Retinal pigment epithelial cell (primary cell): ENCODE data around the gene SYNRG.

Experiments
- DNase-seq: peaks from one replicate; pipeline ENCODE4 v3.0.0-alpha.2; 2010; ENCODE audit warnings: low read depth
- H3K4me3 ChIP-seq: 2 replicates; pipeline ENCODE4 v1.5.1; 2011; ENCODE audit warnings: mild to moderate bottlenecking, low read length, control low read depth, moderate library complexity
- TF ChIP-seq, protein P1 (sequence below): conservative IDR thresholded peaks from 2 replicates; pipeline ENCODE4 v1.5.1; 2011; ENCODE audit warnings: low read depth, low read length, control low read depth, inconsistent platforms

The SYNRG gene

DNA sequence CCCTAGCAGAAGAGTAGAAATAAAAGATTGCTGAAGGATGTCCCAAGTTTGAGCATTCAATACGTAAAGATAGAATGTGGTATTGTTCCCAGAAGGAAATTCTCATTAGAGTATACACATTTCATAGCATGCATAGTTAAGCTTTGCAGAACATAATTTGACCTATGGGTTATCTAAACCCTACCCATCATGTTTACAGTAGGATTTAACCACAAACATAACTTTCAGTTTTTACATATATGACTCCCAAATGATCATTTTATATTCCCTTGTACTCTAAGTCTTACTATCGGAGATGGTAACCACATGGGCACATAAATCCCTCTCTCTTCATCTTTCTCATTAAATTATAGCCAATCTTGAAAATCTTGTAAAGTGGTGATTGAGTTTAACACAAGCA is 50.9 kb downstream of the SYNRG start:
- no peak for DNase-seq
- TF ChIP-seq, protein P1, sequence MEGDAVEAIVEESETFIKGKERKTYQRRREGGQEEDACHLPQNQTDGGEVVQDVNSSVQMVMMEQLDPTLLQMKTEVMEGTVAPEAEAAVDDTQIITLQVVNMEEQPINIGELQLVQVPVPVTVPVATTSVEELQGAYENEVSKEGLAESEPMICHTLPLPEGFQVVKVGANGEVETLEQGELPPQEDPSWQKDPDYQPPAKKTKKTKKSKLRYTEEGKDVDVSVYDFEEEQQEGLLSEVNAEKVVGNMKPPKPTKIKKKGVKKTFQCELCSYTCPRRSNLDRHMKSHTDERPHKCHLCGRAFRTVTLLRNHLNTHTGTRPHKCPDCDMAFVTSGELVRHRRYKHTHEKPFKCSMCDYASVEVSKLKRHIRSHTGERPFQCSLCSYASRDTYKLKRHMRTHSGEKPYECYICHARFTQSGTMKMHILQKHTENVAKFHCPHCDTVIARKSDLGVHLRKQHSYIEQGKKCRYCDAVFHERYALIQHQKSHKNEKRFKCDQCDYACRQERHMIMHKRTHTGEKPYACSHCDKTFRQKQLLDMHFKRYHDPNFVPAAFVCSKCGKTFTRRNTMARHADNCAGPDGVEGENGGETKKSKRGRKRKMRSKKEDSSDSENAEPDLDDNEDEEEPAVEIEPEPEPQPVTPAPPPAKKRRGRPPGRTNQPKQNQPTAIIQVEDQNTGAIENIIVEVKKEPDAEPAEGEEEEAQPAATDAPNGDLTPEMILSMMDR, result no peak
- no peak overlapping the region for H3K4me3 ChIP-seq

DNA sequence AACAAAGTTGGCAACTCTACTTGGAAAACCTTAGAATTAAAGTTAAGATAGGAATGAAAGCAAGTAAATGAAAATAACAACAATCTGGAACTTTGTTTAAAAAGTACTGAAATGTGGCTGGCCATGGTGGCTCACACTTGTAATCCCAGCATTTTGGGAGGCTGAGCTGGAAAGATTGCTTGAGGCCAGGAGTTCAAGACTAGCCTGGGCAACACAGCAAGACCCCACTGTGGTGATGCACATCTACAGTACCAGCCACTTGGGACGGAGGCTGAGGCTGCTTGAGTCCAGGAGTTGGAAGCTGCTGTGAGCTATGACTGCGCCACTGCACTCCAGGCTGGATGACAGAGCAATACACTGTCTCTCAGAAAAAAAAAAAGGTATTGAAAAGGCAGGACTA is 51.7 kb downstream of the SYNRG start:
- no peak overlapping the region for H3K4me3 ChIP-seq
- no peak for DNase-seq
- TF ChIP-seq, protein P1, result no peak

DNA sequence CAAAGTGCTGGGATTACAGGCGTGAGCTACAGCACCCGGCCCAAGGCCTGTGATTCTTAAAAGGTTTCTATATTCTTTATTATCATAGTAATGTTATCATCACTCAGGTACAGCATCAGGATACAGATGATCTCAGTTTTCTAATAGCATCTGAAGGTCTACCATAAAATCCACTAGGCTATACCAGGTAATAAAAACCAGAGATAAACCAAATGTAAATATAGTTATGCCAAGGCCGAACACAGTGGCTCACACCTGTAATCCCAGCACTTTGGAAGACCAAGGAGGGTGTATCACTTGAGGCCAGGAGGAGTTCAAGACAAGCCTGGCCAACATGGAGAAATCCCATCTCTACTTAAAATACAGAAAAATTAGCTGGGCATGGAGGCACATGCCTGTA is 53.8 kb downstream of the SYNRG start:
- no peak for DNase-seq
- no peak overlapping the region for H3K4me3 ChIP-seq
- TF ChIP-seq, protein P1, result no peak

DNA sequence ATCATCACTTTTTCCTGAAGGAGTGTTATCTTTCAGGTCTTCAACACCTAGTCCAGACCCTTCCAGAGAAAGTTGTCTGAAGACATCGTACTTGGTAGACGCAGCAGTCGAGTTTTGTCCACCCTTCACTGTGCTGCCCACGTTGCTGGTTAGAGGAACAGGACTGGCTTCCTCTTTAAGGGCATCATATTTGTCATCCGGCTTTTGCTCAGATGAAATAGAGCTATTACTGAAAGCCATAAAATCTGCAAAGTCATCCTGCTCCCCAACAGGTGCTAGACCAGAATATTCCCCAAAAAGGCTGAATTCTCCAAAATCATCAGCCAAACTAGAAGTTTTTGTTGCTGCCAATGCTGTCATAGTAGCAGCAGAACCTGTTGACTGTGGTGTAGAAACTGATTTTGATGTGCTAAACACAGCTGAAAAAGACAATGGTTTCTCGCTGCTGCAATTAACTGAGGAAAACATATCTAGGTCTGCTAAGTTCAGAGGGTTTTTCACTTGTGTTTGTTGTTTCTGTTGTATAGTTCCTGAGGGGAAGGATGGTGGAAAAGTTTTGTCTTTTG is 55.7 kb downstream of the SYNRG start:
- H3K4me3 ChIP-seq, result no peak overlapping the region
- no peak for DNase-seq
- TF ChIP-seq, protein P1, result no peak

DNA sequence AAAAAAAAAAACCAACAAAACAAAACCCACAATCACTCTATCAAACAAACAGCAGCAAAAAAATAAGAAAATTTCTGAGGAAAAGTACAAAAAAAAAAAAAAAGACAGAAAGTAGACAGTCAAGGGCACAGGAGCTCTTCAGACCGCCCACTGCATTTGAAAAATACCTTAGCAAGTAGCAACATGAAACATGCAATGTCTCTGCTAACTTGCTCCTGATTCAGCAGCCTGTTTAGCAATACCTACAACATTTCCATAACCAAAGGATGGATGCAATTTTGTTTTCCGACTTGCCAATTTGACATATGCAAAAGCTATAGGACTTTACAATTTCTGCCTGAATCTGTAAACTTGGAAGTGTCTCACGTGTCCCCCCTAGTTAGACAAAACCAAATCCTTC is 57.4 kb downstream of the SYNRG start:
- no peak for DNase-seq
- no peak overlapping the region for H3K4me3 ChIP-seq
- TF ChIP-seq, protein P1, result no peak

DNA sequence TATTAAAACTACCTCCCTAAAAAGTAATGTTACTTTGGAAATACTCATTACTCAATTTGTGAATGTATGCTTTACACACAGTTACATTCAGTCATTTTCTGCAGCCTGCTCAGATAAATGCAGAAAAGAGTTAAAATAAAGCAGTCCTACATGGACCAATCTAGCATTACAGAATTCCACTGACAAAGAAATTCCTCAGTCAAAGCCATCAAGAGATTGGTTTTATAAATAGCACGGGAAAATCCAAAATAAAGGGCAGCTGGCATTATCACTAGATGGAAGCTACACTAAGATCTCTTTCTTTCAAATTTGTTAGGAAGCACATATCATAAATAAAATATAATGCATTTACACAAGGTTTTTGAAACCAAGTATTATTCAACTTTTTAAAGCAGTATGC is 61.2 kb downstream of the SYNRG start:
- no peak overlapping the region for H3K4me3 ChIP-seq
- no peak for DNase-seq
- TF ChIP-seq, protein P1, result no peak

DNA sequence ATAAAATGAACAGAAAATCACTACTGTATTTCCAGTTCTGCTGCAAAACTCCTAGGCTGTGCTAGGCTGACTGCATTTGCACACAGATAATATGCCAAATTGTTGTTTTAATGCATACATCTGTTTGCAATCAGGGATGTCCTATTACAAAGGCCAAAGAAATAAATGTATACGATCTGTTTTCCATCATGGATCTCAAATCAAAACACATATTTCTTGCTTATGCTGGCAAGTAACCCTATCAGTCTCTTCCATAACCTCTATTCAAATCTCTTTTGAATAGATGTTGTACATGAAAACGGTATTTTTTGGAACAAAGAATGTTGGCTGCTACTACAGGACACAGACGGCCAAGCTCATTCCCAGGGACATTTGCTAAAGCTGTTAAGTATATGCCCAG is 62.9 kb downstream of the SYNRG start:
- no peak for DNase-seq
- no peak overlapping the region for H3K4me3 ChIP-seq
- TF ChIP-seq, protein P1, result no peak
